ENCODE results near the gene HECTD4. TPM values are rescaled to one million over a fixed set of nuclear protein-coding genes. Genes with fewer than 3 reads are reported as not detected.
"Not testable (repeated sequence)": the region's sequence is repeated elsewhere in the genome, so short reads cannot be mapped to it uniquely, and the experiment has no call there.

HECTD4 gene
- total RNA-seq, 2 experiments from 2014 or later = 37.5 to 39.4 TPM

- H3K36me3 Mint-ChIP-seq (ENCODE audit: low read depth) = no peaks in the 10 kb centered on the region
- no peaks in the 10 kb centered on the region for H3K9me3 Mint-ChIP-seq
- no peak overlapping the region for H3K4me3 Mint-ChIP-seq
- H3K27ac Mint-ChIP-seq = no peak overlapping the region
- POLR2A ChIA-PET = no interaction called here
- no peaks in the 10 kb centered on the region for H3K4me1 Mint-ChIP-seq
- peaks cover 19% of the 10 kb centered on the region for H3K27me3 Mint-ChIP-seq
- DNase-seq = no peak
- CTCF ChIA-PET = interaction anchor here (0.6 kb wide), 1 partner anchor 448 kb away, joined by 4 read pairs; no protein-coding TSS in a partner anchor
Observed at GRCh38 chr12:112393328-112393727, 11.1 kb upstream of the HECTD4 start.

GRCh38 chr12:112389922-112390654 is 7.9 kb upstream of the HECTD4 start:
- not testable (repeated sequence) for H3K36me3 Mint-ChIP-seq (ENCODE audit: low read depth)
- Mint-ChIP-seq H3K27me3 (peaks cover 16% of the 10 kb centered on the region), H3K4me1 (peaks cover 12% of the 10 kb centered on the region)

GRCh38 chr12:112389228-112389627 is 7.0 kb upstream of the HECTD4 start:
- Mint-ChIP-seq H3K4me3 (no peak overlapping the region), H3K27ac (no peak overlapping the region), H3K36me3 (ENCODE audit: low read depth) (no peaks in the 10 kb centered on the region), H3K9me3 (no peaks in the 10 kb centered on the region), H3K4me1 (peaks cover 12% of the 10 kb centered on the region), H3K27me3 (peaks cover 14% of the 10 kb centered on the region)
- CTCF ChIA-PET = no interaction called here
- POLR2A ChIA-PET = no interaction called here
- no peak for DNase-seq

More at GRCh38 chr12:112389922-112390654, 7.9 kb upstream of the HECTD4 start:
- H3K4me3 Mint-ChIP-seq, DNase-seq, POLR2A ChIA-PET, H3K27ac Mint-ChIP-seq, CTCF ChIA-PET, H3K9me3 Mint-ChIP-seq: not testable (repeated sequence)

GRCh38 chr12:112386726-112387125 is 4.5 kb upstream of the HECTD4 start:
- POLR2A ChIA-PET = interaction anchor here (0.9 to 2.0 kb wide), 5 partner anchors 32 to 332 kb away, joined by 3 to 10 read pairs (median 3); partner anchors contain the start of gene PTPN11

GRCh38 chr12:112382866-112383265 is 635 bp upstream of the HECTD4 start:
- H3K4me3 Mint-ChIP-seq = peak overlapping the region; percentile 85
- peaks cover 33% of the 10 kb centered on the region for H3K4me1 Mint-ChIP-seq
- peaks cover 3% of the 10 kb centered on the region for H3K36me3 Mint-ChIP-seq (ENCODE audit: low read depth)
- H3K9me3 Mint-ChIP-seq = no peaks in the 10 kb centered on the region
- no peaks in the 10 kb centered on the region for H3K27me3 Mint-ChIP-seq
- no peak for DNase-seq
- peak overlapping the region; percentile 70 for H3K27ac Mint-ChIP-seq
- POLR2A ChIA-PET = no interaction called here
- CTCF ChIA-PET = no interaction called here

More at GRCh38 chr12:112386726-112387125, 4.5 kb upstream of the HECTD4 start:
- H3K36me3 Mint-ChIP-seq (ENCODE audit: low read depth) = no peaks in the 10 kb centered on the region
- DNase-seq = no peak
- H3K4me3 Mint-ChIP-seq = no peak overlapping the region
- H3K9me3 Mint-ChIP-seq = no peaks in the 10 kb centered on the region
- no peak overlapping the region for H3K27ac Mint-ChIP-seq
- CTCF ChIA-PET = interaction anchor here (0.9 to 3.1 kb wide), 22 partner anchors 15 to 574 kb away, joined by 3 to 57 read pairs (median 5); partner anchors contain the start of genes ERP29 and TMEM116
- peaks cover 10% of the 10 kb centered on the region for H3K27me3 Mint-ChIP-seq
- peaks cover 17% of the 10 kb centered on the region for H3K4me1 Mint-ChIP-seq

GRCh38 chr12:112381406-112381882 is 787 bp downstream of the HECTD4 start:
- Mint-ChIP-seq H3K27me3 (no peaks in the 10 kb centered on the region), H3K9me3 (no peaks in the 10 kb centered on the region), H3K27ac (peak overlapping the region; percentile 87), H3K4me3 (peak overlapping the region; percentile 97), H3K4me1 (peaks cover 24% of the 10 kb centered on the region), H3K36me3 (ENCODE audit: low read depth) (peaks cover 3% of the 10 kb centered on the region)
- peak; percentile 43 for DNase-seq
- CTCF ChIA-PET = no interaction called here
- POLR2A ChIA-PET = interaction anchor here (1.0 to 1.5 kb wide), 3 partner anchors 10 to 367 kb away, joined by 3 read pairs; no protein-coding TSS in a partner anchor

- Mint-ChIP-seq H3K27me3 (no peaks in the 10 kb centered on the region), H3K9me3 (no peaks in the 10 kb centered on the region), H3K27ac (peak overlapping the region; percentile 87), H3K36me3 (ENCODE audit: low read depth) (peaks cover 3% of the 10 kb centered on the region), H3K4me1 (peaks cover 21% of the 10 kb centered on the region), H3K4me3 (peak overlapping the region; percentile 97)
- POLR2A ChIA-PET = interaction anchor here (1.3 to 1.5 kb wide), 2 partner anchors 9 to 367 kb away, joined by 3 read pairs; no protein-coding TSS in a partner anchor
- CTCF ChIA-PET = no interaction called here
- no peak for DNase-seq
Observed at GRCh38 chr12:112380663-112381405, 1.4 kb downstream of the HECTD4 start.

- DNase-seq = no peak
- CTCF ChIA-PET = interaction anchor here (1.5 kb wide), 1 partner anchor 177 kb away, joined by 4 read pairs; no protein-coding TSS in a partner anchor
- peaks cover 8% of the 10 kb centered on the region for H3K4me1 Mint-ChIP-seq
- no peak overlapping the region for H3K27ac Mint-ChIP-seq
- POLR2A ChIA-PET = no interaction called here
- H3K27me3 Mint-ChIP-seq = no peaks in the 10 kb centered on the region
- no peaks in the 10 kb centered on the region for H3K9me3 Mint-ChIP-seq
- no peak overlapping the region for H3K4me3 Mint-ChIP-seq
- H3K36me3 Mint-ChIP-seq (ENCODE audit: low read depth) = peaks cover 3% of the 10 kb centered on the region
Observed at GRCh38 chr12:112375105-112375504, 7.1 kb downstream of the HECTD4 start.

GRCh38 chr12:112374166-112374740 is 8.0 kb downstream of the HECTD4 start:
- no peaks in the 10 kb centered on the region for H3K9me3 Mint-ChIP-seq
- POLR2A ChIA-PET = no interaction called here
- no peak for DNase-seq
- peaks cover 3% of the 10 kb centered on the region for H3K36me3 Mint-ChIP-seq (ENCODE audit: low read depth)
- no peak overlapping the region for H3K27ac Mint-ChIP-seq
- H3K4me1 Mint-ChIP-seq = peaks cover 5% of the 10 kb centered on the region
- H3K4me3 Mint-ChIP-seq = no peak overlapping the region
- CTCF ChIA-PET = no interaction called here
- no peaks in the 10 kb centered on the region for H3K27me3 Mint-ChIP-seq

- DNase-seq = no peak
- Mint-ChIP-seq H3K4me1 (peaks cover 5% of the 10 kb centered on the region), H3K36me3 (ENCODE audit: low read depth) (peaks cover 3% of the 10 kb centered on the region), H3K27me3 (no peaks in the 10 kb centered on the region), H3K9me3 (no peaks in the 10 kb centered on the region), H3K27ac (no peak overlapping the region), H3K4me3 (no peak overlapping the region)
- ChIA-PET CTCF (interaction anchor here (1.4 kb wide), 1 partner anchor 16 kb away, joined by 8 read pairs; no protein-coding TSS in a partner anchor), POLR2A (interaction anchor here (1.4 kb wide), 1 partner anchor 11 kb away, joined by 3 read pairs; no protein-coding TSS in a partner anchor)
Observed at GRCh38 chr12:112370868-112371510, 11.2 kb downstream of the HECTD4 start.

- no peaks in the 10 kb centered on the region for H3K27me3 Mint-ChIP-seq
- no peak for DNase-seq
- no peaks in the 10 kb centered on the region for H3K9me3 Mint-ChIP-seq
- H3K36me3 Mint-ChIP-seq (ENCODE audit: low read depth) = peaks cover 3% of the 10 kb centered on the region
- no peak overlapping the region for H3K4me3 Mint-ChIP-seq
- no peak overlapping the region for H3K27ac Mint-ChIP-seq
- POLR2A ChIA-PET = no interaction called here
- CTCF ChIA-PET = no interaction called here
- H3K4me1 Mint-ChIP-seq = peaks cover 5% of the 10 kb centered on the region
Observed at GRCh38 chr12:112370199-112370598, 12.0 kb downstream of the HECTD4 start.

GRCh38 chr12:112368856-112369255 is 13.4 kb downstream of the HECTD4 start:
- Mint-ChIP-seq H3K27me3 (no peaks in the 10 kb centered on the region), H3K9me3 (no peaks in the 10 kb centered on the region), H3K4me3 (no peak overlapping the region), H3K36me3 (ENCODE audit: low read depth) (peaks cover 3% of the 10 kb centered on the region), H3K4me1 (peaks cover 5% of the 10 kb centered on the region), H3K27ac (no peak overlapping the region)
- POLR2A ChIA-PET = no interaction called here
- CTCF ChIA-PET = interaction anchor here (1.2 kb wide), 1 partner anchor 18 kb away, joined by 5 read pairs; no protein-coding TSS in a partner anchor
- DNase-seq = no peak
